BJ (cell line): ENCODE measurements around the gene C10orf105. TPM values are rescaled to one million over a fixed set of nuclear protein-coding genes. Genes with fewer than 3 reads are reported as not detected.

Source experiments
- CTCF ChIA-PET: fragments of 350-600 bp; formaldehyde crosslinking; extraction: SDS; loops from one replicate; lab custom pipeline; 2021; ENCODE audit warnings: antibody characterized with exemption, inconsistent platforms; lab: Yijun Ruan, JAX
- POLR2A ChIA-PET: fragments of 300-600 bp; sonication (Branson Sonifier 250); formaldehyde crosslinking; extraction: SDS; loops from one replicate; lab custom pipeline; 2021; ENCODE audit warnings: antibody characterized with exemption; lab: Charles Lee
- DNase-seq: peaks from one replicate; pipeline ENCODE4 v3.0.0-alpha.2; 2011; ENCODE audit warnings: low read depth
- H3K27me3 ChIP-seq: 2 replicates; pipeline ENCODE4 v1.6.0; 2011; ENCODE audit warnings: low read length; ENCODE audit not compliant: control insufficient read depth, insufficient read depth
- H3K36me3 ChIP-seq: 2 replicates; pipeline ENCODE4 v1.5.1; 2011; ENCODE audit warnings: low read length; ENCODE audit not compliant: control insufficient read depth, insufficient read depth
- H3K4me3 ChIP-seq: 2 replicates; pipeline ENCODE4 v1.5.1; 2011; ENCODE audit warnings: low read depth, mild to moderate bottlenecking, control low read depth, low read length
- polyA plus RNA-seq: library from polyadenylated mRNA; depleted of rRNA; stranded (reverse); fragments of >200 nt; gene quantifications from 2 replicates; pipeline ENCODE4 v1.2.3, GENCODE V29; 2011
- TF ChIP-seq, protein P1 (sequence below): IDR thresholded peaks from 2 replicates; pipeline ENCODE4 v1.5.1; 2011; ENCODE audit warnings: low read depth, mild to moderate bottlenecking, control low read depth, inconsistent platforms, low read length, moderate library complexity; ENCODE audit not compliant: insufficient read depth

C10orf105 gene
- polyA plus RNA-seq, 1 experiment: 1.1 TPM

DNA sequence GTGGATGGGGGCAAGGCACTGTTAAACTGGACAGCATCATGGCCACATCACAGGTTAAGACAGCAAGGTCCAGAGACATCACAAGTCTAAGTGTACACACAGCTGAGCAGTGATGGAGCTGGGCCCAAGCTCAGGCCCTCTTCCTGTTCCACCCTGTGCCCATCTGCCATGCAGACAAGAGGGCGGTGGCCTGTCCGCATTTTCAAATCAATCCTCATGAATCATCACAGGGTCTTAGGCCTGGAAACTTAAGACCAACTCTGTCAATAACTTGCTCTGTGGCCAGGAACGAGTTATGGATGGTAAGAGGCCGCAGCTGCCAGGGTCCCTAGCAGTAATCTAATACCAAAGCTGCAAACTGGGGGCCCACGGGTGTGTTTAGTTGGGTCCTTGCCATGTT lies 3.2 kb downstream of the C10orf105 start:
- Histone ChIP-seq H3K36me3 (no peaks in the 10 kb centered on the region), H3K27me3 (no peaks in the 10 kb centered on the region), H3K4me3 (no peak overlapping the region)
- TF ChIP-seq, protein P1, sequence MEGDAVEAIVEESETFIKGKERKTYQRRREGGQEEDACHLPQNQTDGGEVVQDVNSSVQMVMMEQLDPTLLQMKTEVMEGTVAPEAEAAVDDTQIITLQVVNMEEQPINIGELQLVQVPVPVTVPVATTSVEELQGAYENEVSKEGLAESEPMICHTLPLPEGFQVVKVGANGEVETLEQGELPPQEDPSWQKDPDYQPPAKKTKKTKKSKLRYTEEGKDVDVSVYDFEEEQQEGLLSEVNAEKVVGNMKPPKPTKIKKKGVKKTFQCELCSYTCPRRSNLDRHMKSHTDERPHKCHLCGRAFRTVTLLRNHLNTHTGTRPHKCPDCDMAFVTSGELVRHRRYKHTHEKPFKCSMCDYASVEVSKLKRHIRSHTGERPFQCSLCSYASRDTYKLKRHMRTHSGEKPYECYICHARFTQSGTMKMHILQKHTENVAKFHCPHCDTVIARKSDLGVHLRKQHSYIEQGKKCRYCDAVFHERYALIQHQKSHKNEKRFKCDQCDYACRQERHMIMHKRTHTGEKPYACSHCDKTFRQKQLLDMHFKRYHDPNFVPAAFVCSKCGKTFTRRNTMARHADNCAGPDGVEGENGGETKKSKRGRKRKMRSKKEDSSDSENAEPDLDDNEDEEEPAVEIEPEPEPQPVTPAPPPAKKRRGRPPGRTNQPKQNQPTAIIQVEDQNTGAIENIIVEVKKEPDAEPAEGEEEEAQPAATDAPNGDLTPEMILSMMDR: no peak
- ChIA-PET CTCF (interaction anchor here (0.6 to 2.4 kb wide), 6 partner anchors 10 to 156 kb away, joined by 4 to 11 read pairs (median 6); partner anchors contain the start of gene VSIR), POLR2A (no interaction called here)
- DNase-seq: no peak

DNA sequence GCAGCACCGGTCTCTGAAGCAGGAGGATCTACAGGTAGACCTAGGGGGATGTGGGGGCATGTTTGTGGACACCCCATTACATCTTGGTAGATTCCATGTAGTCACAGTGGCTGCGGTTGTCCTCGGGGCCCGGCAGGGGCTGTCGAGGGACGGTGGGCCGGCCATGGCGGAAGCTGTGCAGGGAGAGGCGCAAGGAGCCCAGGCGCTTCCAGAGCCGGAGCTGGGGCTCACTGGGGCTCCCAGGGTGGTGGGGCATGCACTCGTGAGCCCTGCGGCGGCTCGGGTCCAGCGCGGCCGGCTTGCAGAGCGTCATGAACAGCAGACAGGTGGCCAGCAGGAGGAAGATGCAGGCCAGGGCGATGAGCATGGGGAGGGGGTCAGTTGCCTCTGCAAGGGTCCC lies 3.7 kb downstream of the C10orf105 start:
- no peaks in the 10 kb centered on the region for H3K36me3 ChIP-seq
- TF ChIP-seq, protein P1: no peak
- ChIA-PET POLR2A (no interaction called here), CTCF (interaction anchor here (0.6 to 3.6 kb wide), 7 partner anchors 10 to 157 kb away, joined by 4 to 21 read pairs (median 8); partner anchors contain the start of gene VSIR)
- no peak overlapping the region for H3K4me3 ChIP-seq
- no peak for DNase-seq
- H3K27me3 ChIP-seq: no peaks in the 10 kb centered on the region

DNA sequence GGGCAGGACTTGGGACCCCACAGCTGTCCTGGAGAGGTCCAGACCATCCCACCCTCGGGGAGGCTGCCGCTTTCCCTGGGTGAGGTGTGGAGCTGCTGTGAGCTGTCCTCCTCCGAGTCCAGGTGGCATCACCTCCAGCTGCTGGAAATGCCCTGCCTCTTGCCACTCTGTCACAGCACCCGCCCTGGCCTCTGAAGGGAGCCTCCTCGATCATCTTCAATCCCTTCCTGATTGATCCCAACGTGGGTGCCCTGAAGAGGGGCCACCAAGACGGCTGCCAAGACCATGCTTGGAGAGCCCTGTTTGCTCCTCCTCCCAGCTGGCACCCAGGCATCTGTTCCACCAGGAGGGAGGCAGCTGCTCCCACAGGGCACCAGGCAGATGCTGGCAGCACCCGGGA lies 4.6 kb downstream of the C10orf105 start:
- no peak for DNase-seq
- H3K4me3 ChIP-seq: no peak overlapping the region
- TF ChIP-seq, protein P1: no peak
- ChIA-PET POLR2A (no interaction called here), CTCF (interaction anchor here (0.9 to 3.6 kb wide), 6 partner anchors 11 to 181 kb away, joined by 4 to 21 read pairs (median 6); partner anchors contain the start of gene VSIR)
- H3K27me3 ChIP-seq: no peaks in the 10 kb centered on the region
- no peaks in the 10 kb centered on the region for H3K36me3 ChIP-seq

DNA sequence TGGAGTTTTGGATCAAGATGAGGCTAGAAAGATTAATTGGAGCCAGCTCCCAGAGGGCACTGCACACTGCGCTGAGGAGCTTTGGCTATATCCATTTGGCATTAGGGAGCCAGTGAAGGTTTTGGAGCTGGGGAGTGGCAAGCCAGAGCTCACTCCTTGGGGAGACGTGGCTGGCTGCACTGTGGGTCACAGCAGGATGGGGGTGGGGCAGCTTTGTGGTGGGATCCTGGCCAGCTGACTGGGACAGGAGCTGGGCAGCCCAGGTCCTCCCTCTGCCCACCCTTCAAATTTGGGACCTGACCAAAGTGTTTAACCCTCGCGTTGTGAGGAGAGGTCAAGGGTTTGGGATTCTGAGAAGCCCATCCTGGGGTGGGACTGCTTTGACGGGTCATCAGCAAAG lies 5.0 kb downstream of the C10orf105 start:
- TF ChIP-seq, protein P1: no peak
- ChIA-PET POLR2A (no interaction called here), CTCF (interaction anchor here (0.9 to 3.6 kb wide), 6 partner anchors 12 to 182 kb away, joined by 4 to 21 read pairs (median 6); partner anchors contain the start of gene VSIR)
- H3K36me3 ChIP-seq: no peaks in the 10 kb centered on the region
- H3K27me3 ChIP-seq: no peaks in the 10 kb centered on the region
- no peak for DNase-seq
- H3K4me3 ChIP-seq: no peak overlapping the region

DNA sequence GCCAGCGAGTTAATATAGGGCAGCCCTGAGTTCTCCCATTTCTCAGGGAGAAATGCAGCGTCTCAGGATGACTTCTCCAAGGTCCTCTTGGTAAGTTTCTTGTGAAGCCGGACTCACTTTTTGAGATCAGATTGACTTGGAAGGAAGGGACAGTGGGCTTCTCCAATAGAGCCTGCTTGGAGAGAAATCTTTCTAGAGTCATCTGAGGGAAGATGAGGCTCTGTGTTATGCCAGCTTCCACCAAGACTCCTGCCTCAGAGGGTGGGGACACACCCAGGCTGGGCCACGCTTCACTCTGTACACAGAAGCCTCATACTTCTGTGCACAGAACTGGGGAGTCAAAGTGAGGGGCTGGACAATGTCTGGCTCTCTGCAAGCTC lies 5.6 kb downstream of the C10orf105 start:
- ChIA-PET POLR2A (no interaction called here), CTCF (interaction anchor here (0.7 to 3.6 kb wide), 9 partner anchors 12 to 182 kb away, joined by 3 to 21 read pairs (median 5); partner anchors contain the start of gene VSIR)
- Histone ChIP-seq H3K4me3 (no peak overlapping the region), H3K27me3 (no peaks in the 10 kb centered on the region), H3K36me3 (no peaks in the 10 kb centered on the region)
- TF ChIP-seq, protein P1: no peak
- DNase-seq: no peak
